WI38 (cell line): ENCODE data around the gene CNTRL.

ENCODE experiments used
- H3K4me3 ChIP-seq: 2 replicates; pipeline ENCODE4 v1.5.1; 2011; ENCODE audit warnings: low read depth, mild to moderate bottlenecking, control low read depth, low read length
- TF ChIP-seq, protein P1 (sequence below): IDR thresholded peaks from 2 replicates; pipeline ENCODE4 v1.5.1; 2012; ENCODE audit warnings: low read depth, mild to moderate bottlenecking, control low read depth, low read length

Gene CNTRL

DNA sequence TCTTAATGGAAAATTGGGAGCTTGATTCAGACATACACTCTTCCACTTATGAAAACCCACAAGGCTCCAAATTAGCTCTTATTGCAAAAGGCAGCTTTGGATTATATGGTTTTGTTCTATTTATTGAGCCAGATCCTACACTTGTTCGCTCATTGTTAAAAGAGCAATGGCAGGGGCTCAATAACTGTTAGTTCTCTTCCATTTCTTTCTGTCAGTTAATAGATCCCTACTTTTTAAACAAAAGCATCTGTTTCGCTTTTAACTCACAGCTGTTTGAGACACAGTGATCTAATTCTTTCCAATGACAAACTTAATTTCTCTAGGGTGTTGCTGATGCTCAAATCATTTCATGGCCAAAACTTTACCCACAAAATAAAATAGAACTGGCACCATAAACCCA is 36.4 kb upstream of the CNTRL start:
- H3K4me3 ChIP-seq = no peak overlapping the region
- TF ChIP-seq, protein P1, sequence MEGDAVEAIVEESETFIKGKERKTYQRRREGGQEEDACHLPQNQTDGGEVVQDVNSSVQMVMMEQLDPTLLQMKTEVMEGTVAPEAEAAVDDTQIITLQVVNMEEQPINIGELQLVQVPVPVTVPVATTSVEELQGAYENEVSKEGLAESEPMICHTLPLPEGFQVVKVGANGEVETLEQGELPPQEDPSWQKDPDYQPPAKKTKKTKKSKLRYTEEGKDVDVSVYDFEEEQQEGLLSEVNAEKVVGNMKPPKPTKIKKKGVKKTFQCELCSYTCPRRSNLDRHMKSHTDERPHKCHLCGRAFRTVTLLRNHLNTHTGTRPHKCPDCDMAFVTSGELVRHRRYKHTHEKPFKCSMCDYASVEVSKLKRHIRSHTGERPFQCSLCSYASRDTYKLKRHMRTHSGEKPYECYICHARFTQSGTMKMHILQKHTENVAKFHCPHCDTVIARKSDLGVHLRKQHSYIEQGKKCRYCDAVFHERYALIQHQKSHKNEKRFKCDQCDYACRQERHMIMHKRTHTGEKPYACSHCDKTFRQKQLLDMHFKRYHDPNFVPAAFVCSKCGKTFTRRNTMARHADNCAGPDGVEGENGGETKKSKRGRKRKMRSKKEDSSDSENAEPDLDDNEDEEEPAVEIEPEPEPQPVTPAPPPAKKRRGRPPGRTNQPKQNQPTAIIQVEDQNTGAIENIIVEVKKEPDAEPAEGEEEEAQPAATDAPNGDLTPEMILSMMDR = no peak

DNA sequence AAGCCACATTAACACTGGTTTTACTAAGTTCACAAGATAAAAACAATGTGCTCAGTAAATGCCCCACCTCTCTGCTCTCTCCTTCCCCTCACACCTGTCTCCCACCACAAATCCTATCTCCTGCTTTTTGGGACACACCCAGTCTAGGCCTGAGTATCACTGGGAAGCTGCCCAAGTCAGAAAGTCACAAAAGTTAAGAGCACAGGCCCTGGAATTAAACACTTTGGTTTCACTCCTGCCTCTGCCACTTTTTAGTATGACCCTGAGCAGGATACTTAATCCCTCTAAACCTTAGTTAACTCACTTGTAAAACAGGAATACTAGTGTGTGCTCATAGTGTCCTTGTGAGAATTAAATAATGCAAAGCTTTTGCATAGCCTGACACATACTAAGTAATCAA is 36.0 kb upstream of the CNTRL start:
- H3K4me3 ChIP-seq = no peak overlapping the region
- TF ChIP-seq, protein P1 = no peak

DNA sequence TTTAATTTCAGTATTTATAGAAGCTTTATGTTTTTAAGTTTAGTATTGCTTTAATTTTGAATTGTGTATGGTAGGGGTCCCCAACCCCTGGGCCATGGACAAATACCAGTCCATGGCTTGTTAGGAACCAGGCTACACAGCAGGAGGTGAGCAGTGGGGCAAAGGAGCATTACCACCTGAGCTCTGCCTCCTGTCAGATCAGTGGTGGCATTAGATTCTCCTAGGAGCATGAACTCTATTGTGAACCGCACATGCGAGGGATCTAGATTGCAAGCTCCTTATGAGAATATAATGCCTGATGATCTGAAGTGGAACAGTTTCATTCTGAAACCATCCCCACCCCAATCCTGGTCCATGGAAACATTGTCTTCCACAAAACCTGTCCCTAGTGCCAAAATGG is 26.6 kb upstream of the CNTRL start:
- TF ChIP-seq, protein P1 = no peak
- H3K4me3 ChIP-seq = no peak overlapping the region

GRCh38 chr9:121048618-121049017 is 26.1 kb upstream of the CNTRL start:
- TF ChIP-seq, protein P1 = no peak
- H3K4me3 ChIP-seq = no peak overlapping the region

DNA sequence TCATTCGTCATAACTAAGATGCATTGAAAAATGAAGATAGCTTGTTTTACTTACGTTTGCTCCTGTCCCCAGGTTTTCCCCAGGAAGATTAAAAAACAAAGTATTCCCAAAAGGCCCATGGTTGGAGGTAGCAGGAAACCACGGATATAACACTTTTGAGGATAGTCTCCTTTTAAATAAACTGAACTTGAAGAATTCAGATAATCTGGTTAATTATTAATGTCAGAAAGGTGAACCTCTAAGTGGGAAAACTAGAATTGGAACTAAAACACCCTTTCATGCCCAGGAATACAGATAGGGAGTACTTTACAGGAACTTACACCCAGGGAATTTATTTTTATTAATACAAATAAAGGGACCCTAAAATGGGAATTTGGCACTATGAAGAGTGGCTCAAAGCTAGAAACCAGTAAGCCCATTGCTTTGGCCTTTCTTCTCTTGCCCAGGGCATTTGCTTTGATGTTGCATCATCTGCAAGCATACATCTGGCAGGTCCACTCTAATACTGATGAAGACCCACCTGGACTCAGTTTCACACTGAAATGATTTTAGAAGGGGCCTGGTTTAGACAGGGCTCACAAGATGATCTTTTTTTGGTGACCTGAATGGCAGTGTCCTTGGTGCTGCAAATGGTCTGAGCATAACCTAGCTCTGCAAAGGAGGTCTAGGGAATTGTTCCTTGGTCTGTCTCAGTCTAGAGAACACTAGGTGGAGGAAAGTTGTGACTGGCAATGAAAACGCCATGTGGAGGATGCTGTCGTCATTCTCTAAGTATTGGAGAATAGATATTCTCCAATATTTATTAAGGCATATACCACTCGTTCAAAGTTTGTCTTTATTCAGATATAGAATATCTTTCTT is 24.4 kb upstream of the CNTRL start, which contains the start of gene C5:
C5 (minus strand) TSS at position 148 of the 861 bp plus-strand sequence; CDS start at position 119, 29 bp downstream.
- TF ChIP-seq, protein P1 = no peak

DNA sequence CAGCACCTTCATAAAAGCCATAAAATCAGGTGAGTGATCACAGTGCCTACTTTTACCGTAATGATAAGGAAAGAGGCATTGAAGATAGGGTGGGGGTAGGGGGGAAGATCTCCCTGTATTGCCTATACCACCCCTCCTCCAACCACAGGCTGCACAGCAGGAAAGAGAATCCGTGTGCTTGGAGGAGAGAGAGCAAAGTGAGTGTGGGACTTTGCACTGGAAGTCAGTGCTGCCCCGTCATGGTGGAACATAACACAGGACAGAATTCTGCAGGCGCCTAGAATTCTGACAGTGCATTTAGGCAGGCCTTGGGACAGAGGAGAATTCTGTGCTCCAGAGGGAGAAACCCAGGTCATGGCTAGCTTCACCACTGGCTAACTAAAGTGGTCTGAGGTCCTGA is 21.2 kb upstream of the CNTRL start:
- H3K4me3 ChIP-seq = no peak overlapping the region

More for the DNA sequence above, 24.4 kb upstream of the CNTRL start, which contains the start of gene C5:
- H3K4me3 ChIP-seq = no peak within 1 kb of the TSS

More for the DNA sequence above, 21.2 kb upstream of the CNTRL start:
- TF ChIP-seq, protein P1 = no peak
